ENCODE results near the gene CCNY.

The CCNY gene

GRCh38 chr10:35390161-35390840, 54.0 kb downstream of the CCNY start:
- TF ChIP-seq CTCF (IDR thresholded peaks at IDR 0.05; ENCODE audit: low read depth, low read length, missing control alignments) = no peak
- no peaks in the 10 kb centered on the region for H3K27me3 ChIP-seq (replicated peaks)
- no peak for DNase-seq
- no peaks in the 10 kb centered on the region for H3K36me3 ChIP-seq (replicated peaks)
- no peak overlapping the region for H3K27ac ChIP-seq
- in situ Hi-C loops (cut with HindIII; ENCODE audit: low pct_ligation_motif_present, low sequenced_read_pairs) = no loop called here
- H3K4me3 ChIP-seq (ENCODE audit: low read depth, low read length) = no peak overlapping the region

- Histone ChIP-seq H3K4me3 (ENCODE audit: low read depth, low read length) (no peak overlapping the region), H3K36me3 (replicated peaks) (no peaks in the 10 kb centered on the region), H3K27ac (no peak overlapping the region), H3K27me3 (replicated peaks) (no peaks in the 10 kb centered on the region)
- DNase-seq = no peak
- in situ Hi-C loops (cut with HindIII; ENCODE audit: low pct_ligation_motif_present, low sequenced_read_pairs) = no loop called here
- no peak for TF ChIP-seq CTCF (IDR thresholded peaks at IDR 0.05; ENCODE audit: low read depth, low read length, missing control alignments)
These were observed 54.5 kb downstream of the CCNY start for GRCh38 chr10:35390843-35391152.

- TF ChIP-seq CTCF (IDR thresholded peaks at IDR 0.05; ENCODE audit: low read depth, low read length, missing control alignments) = no peak
- no peak overlapping the region for H3K4me3 ChIP-seq (ENCODE audit: low read depth, low read length)
- in situ Hi-C loops (cut with HindIII; ENCODE audit: low pct_ligation_motif_present, low sequenced_read_pairs) = no loop called here
- H3K36me3 ChIP-seq (replicated peaks) = no peaks in the 10 kb centered on the region
- H3K27ac ChIP-seq = no peak overlapping the region
- no peak for DNase-seq
- H3K27me3 ChIP-seq (replicated peaks) = no peaks in the 10 kb centered on the region
These were observed 55.0 kb downstream of the CCNY start for GRCh38 chr10:35391153-35391953.

- no peak overlapping the region for H3K4me3 ChIP-seq (ENCODE audit: low read depth, low read length)
- in situ Hi-C loops (cut with HindIII; ENCODE audit: low pct_ligation_motif_present, low sequenced_read_pairs) = no loop called here
- H3K27ac ChIP-seq = no peak overlapping the region
These were observed 55.6 kb downstream of the CCNY start for GRCh38 chr10:35391954-35392262.

GRCh38 chr10:35392482-35393228, 56.3 kb downstream of the CCNY start:
- Histone ChIP-seq H3K4me3 (ENCODE audit: low read depth, low read length) (no peak overlapping the region), H3K36me3 (replicated peaks) (no peaks in the 10 kb centered on the region), H3K27ac (no peak overlapping the region), H3K27me3 (replicated peaks) (no peaks in the 10 kb centered on the region)
- no peak for DNase-seq
- TF ChIP-seq CTCF (IDR thresholded peaks at IDR 0.05; ENCODE audit: low read depth, low read length, missing control alignments) = no peak
- in situ Hi-C loops (cut with HindIII; ENCODE audit: low pct_ligation_motif_present, low sequenced_read_pairs) = no loop called here

More at GRCh38 chr10:35391954-35392262, 55.6 kb downstream of the CCNY start:
- no peak for DNase-seq
- no peak for TF ChIP-seq CTCF (IDR thresholded peaks at IDR 0.05; ENCODE audit: low read depth, low read length, missing control alignments)
- Histone ChIP-seq H3K27me3 (replicated peaks) (no peaks in the 10 kb centered on the region), H3K36me3 (replicated peaks) (no peaks in the 10 kb centered on the region)

Measured in brain microvascular endothelial cell (primary cell).